Measurements from ENCODE around the gene ABL1.

ABL1 gene

GRCh38 chr9:130918101-130918825 lies 83.2 kb downstream of the ABL1 start:
- Histone ChIP-seq H2AFZ (ENCODE audit: low read depth, low read length) (no peak overlapping the region), H3K27me3 (ENCODE audit: insufficient read depth, low read length, poor library complexity) (no peaks in the 10 kb centered on the region), H3K4me3 (ENCODE audit: low read depth in 1 of 2, low read length in 2 of 2) (no peak overlapping the region), H3K4me1 (ENCODE audit: insufficient read depth, low read length) (no peaks in the 10 kb centered on the region), H4K20me1 (ENCODE audit: insufficient read depth, low read length) (no peaks in the 10 kb centered on the region), H3K36me3 (ENCODE audit: insufficient read depth, low read length) (no peaks in the 10 kb centered on the region), H3K9ac (ENCODE audit: low read depth, low read length) (no peak overlapping the region), H3K27ac (ENCODE audit: low read length) (no peak overlapping the region), H3K9me3 (ENCODE audit: insufficient read depth, low read length, severe bottlenecking) (no peaks in the 10 kb centered on the region), H3K79me2 (ENCODE audit: insufficient read depth, low read length) (no peaks in the 10 kb centered on the region), H3K4me2 (ENCODE audit: insufficient read depth, low read length) (no peak overlapping the region)
- ATAC-seq (ENCODE audit: insufficient read depth, low read depth) (no peak), DNase-seq (no peak)
- no peak for TF ChIP-seq CTCF (IDR thresholded peaks at IDR 0.05; ENCODE audit: borderline replicate concordance, extremely low read depth, low read length, poor library complexity, severe bottlenecking)
- no peak for TF ChIP-seq EZH2 (IDR thresholded peaks at IDR 0.05; ENCODE audit: borderline replicate concordance, low read depth, low read length, severe bottlenecking)

- no peak overlapping the region for H2AFZ ChIP-seq (ENCODE audit: low read depth, low read length)
- no peaks in the 10 kb centered on the region for H3K79me2 ChIP-seq (ENCODE audit: insufficient read depth, low read length)
- H3K36me3 ChIP-seq (ENCODE audit: insufficient read depth, low read length) = no peaks in the 10 kb centered on the region
- no peak for ATAC-seq (ENCODE audit: insufficient read depth, low read depth)
- no peak overlapping the region for H3K9ac ChIP-seq (ENCODE audit: low read depth, low read length)
- no peaks in the 10 kb centered on the region for H3K27me3 ChIP-seq (ENCODE audit: insufficient read depth, low read length, poor library complexity)
- H3K27ac ChIP-seq (ENCODE audit: low read length) = no peak overlapping the region
- no peaks in the 10 kb centered on the region for H3K9me3 ChIP-seq (ENCODE audit: insufficient read depth, low read length, severe bottlenecking)
- TF ChIP-seq EZH2 (IDR thresholded peaks at IDR 0.05; ENCODE audit: borderline replicate concordance, low read depth, low read length, severe bottlenecking) = no peak
- TF ChIP-seq CTCF (IDR thresholded peaks at IDR 0.05; ENCODE audit: borderline replicate concordance, extremely low read depth, low read length, poor library complexity, severe bottlenecking) = no peak
- H3K4me2 ChIP-seq (ENCODE audit: insufficient read depth, low read length) = no peak overlapping the region
- DNase-seq = no peak
- H3K4me1 ChIP-seq (ENCODE audit: insufficient read depth, low read length) = no peaks in the 10 kb centered on the region
- H3K4me3 ChIP-seq (ENCODE audit: low read depth in 1 of 2, low read length in 2 of 2) = no peak overlapping the region
- no peaks in the 10 kb centered on the region for H4K20me1 ChIP-seq (ENCODE audit: insufficient read depth, low read length)
Observed at GRCh38 chr9:130918826-130919558, 83.9 kb downstream of the ABL1 start.

- H3K4me1 ChIP-seq (ENCODE audit: insufficient read depth, low read length) = no peaks in the 10 kb centered on the region
- H3K27ac ChIP-seq (ENCODE audit: low read length) = no peak overlapping the region
- H3K36me3 ChIP-seq (ENCODE audit: insufficient read depth, low read length) = no peaks in the 10 kb centered on the region
- no peak overlapping the region for H2AFZ ChIP-seq (ENCODE audit: low read depth, low read length)
- DNase-seq (no peak), ATAC-seq (ENCODE audit: insufficient read depth, low read depth) (no peak)
- H3K79me2 ChIP-seq (ENCODE audit: insufficient read depth, low read length) = no peaks in the 10 kb centered on the region
- H3K9me3 ChIP-seq (ENCODE audit: insufficient read depth, low read length, severe bottlenecking) = no peaks in the 10 kb centered on the region
- no peak overlapping the region for H3K9ac ChIP-seq (ENCODE audit: low read depth, low read length)
- no peak overlapping the region for H3K4me2 ChIP-seq (ENCODE audit: insufficient read depth, low read length)
- no peaks in the 10 kb centered on the region for H3K27me3 ChIP-seq (ENCODE audit: insufficient read depth, low read length, poor library complexity)
- TF ChIP-seq EZH2 (IDR thresholded peaks at IDR 0.05; ENCODE audit: borderline replicate concordance, low read depth, low read length, severe bottlenecking) (no peak), CTCF (IDR thresholded peaks at IDR 0.05; ENCODE audit: borderline replicate concordance, extremely low read depth, low read length, poor library complexity, severe bottlenecking) (no peak)
- H3K4me3 ChIP-seq (ENCODE audit: low read depth in 1 of 2, low read length in 2 of 2) = no peak overlapping the region
- H4K20me1 ChIP-seq (ENCODE audit: insufficient read depth, low read length) = no peaks in the 10 kb centered on the region
Observed at GRCh38 chr9:130919559-130920145, 84.6 kb downstream of the ABL1 start.
